Astrocyte (in vitro differentiated cells and primary cell): Measurements from ENCODE around the gene TLE1.

Experiments used
- CTCF ChIP-seq: IDR thresholded peaks from 2 replicates; pipeline ENCODE4 v1.5.1; 2011; ENCODE audit warnings: low read depth, mild to moderate bottlenecking, inconsistent platforms, low read length, moderate library complexity; ENCODE audit not compliant: insufficient read depth
- EZH2 ChIP-seq: IDR thresholded peaks from 2 replicates; pipeline ENCODE4 v1.6.1; 2012; ENCODE audit warnings: mild to moderate bottlenecking, low read length, inconsistent platforms; ENCODE audit not compliant: insufficient read depth

- TF ChIP-seq CTCF (no peak), EZH2 (no peak)
These were observed 6.1 kb downstream of the TLE1 start for GRCh38 chr9:81683238-81683637.
